ENCODE results near the gene SPATA31E1.

DNA sequence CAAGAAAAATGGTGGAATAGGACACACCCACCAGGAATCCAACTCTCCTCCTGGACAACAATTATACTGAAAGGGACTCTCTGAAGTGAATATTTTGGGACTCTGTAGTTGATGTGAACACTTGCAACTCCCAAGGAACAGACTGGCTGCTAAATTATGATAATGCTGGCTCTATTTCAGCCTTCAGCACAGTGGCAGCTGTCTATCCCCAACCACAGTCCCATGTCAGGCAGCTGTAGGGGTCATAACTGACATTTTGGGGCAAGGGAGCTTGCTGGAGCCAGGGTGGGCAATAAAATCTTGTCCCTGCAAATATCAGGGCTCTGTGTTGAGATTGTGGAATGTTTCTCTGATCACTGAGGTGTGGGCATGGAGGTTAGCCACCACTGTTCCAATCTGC, 14.2 kb downstream of the SPATA31E1 start:
- TF ChIP-seq, protein P1, sequence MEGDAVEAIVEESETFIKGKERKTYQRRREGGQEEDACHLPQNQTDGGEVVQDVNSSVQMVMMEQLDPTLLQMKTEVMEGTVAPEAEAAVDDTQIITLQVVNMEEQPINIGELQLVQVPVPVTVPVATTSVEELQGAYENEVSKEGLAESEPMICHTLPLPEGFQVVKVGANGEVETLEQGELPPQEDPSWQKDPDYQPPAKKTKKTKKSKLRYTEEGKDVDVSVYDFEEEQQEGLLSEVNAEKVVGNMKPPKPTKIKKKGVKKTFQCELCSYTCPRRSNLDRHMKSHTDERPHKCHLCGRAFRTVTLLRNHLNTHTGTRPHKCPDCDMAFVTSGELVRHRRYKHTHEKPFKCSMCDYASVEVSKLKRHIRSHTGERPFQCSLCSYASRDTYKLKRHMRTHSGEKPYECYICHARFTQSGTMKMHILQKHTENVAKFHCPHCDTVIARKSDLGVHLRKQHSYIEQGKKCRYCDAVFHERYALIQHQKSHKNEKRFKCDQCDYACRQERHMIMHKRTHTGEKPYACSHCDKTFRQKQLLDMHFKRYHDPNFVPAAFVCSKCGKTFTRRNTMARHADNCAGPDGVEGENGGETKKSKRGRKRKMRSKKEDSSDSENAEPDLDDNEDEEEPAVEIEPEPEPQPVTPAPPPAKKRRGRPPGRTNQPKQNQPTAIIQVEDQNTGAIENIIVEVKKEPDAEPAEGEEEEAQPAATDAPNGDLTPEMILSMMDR (IDR thresholded peaks at IDR 0.05): no peak
- TF ChIP-seq POLR2AphosphoS5 (IDR thresholded peaks at IDR 0.05): no peak
